GM18499 (cell line): ENCODE measurements around the gene ZNF773.
"Not testable (repeated sequence)": the region's sequence is repeated elsewhere in the genome, so short reads cannot be mapped to it uniquely, and the experiment has no call there.

Experiments
- ATAC-seq: cut with Tn5 transposase; IDR thresholded peaks from one replicate; pipeline ENCODE4 v1.9.1; 2021; ENCODE audit warnings: moderate number of reproducible peaks; ENCODE audit not compliant: insufficient read depth, unreplicated experiment

ZNF773 gene

GRCh38 chr19:57499680-57500395 is at the start of gene ZNF773:
TSS of gene ZNF773 (plus strand) at chr19:57499938. CDS start at chr19:57500081, 143 bp downstream.
- ATAC-seq, result peak; percentile 89

DNA sequence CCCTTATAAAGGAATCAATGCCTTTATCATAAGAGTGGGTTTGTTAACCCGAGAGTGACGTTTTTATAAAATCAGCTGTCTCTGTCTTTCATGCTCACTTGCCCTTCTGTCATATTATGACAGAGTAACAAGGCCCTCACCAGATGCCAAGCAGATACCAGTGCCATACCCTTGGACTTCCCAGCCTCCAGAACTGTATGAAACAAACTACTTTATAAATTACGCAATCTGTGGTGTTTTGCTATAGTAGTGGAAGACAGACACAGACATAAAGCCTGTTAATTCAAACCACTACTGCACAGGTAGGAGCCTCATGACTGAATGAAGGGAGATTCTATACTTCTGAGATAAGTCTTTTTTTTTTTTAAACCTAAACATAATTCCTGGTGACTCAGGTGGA is 47.4 kb upstream of the ZNF773 start:
- ATAC-seq, result no peak

GRCh38 chr19:57465680-57466381 is 33.9 kb upstream of the ZNF773 start:
- no peak for ATAC-seq

DNA sequence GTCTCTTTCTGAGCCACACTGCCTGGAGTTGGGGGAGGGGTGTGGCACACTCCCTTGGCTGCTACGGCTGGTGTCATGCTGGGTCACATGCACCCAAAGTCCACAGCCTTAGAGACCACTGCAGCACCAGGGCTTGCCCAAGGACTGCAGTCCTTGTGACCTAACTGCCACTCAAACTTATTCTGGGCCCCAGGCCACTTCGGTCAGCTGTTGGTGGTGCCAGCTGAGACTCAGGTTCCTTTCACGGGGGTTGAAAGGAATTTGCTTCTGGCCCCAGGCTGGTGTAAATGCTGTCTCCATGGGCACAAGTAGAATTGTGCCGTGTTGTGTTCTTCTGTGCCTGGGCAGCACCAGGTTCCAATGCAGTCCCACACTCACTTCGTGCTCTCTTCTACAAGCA is 33.2 kb upstream of the ZNF773 start:
- ATAC-seq, result no peak

DNA sequence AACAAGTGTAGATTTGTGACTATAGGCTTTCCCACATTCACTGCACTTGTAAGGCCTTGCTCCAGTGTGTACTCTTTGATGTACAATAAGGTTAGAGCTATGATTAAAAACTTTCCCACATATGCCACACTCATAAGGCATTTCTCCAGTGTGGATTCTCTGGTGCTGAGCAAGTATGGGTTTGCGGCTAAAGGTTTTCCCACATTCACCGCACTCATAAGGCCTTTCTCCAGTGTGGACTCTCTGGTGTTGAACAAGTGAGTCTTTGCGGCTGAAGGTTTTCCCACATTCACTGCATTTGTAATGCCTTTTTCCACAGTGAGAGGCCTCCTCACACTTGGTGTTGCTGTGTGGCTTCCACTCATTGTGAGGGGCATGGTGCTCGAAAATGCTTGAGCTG is 26.1 kb upstream of the ZNF773 start:
- no peak for ATAC-seq

DNA sequence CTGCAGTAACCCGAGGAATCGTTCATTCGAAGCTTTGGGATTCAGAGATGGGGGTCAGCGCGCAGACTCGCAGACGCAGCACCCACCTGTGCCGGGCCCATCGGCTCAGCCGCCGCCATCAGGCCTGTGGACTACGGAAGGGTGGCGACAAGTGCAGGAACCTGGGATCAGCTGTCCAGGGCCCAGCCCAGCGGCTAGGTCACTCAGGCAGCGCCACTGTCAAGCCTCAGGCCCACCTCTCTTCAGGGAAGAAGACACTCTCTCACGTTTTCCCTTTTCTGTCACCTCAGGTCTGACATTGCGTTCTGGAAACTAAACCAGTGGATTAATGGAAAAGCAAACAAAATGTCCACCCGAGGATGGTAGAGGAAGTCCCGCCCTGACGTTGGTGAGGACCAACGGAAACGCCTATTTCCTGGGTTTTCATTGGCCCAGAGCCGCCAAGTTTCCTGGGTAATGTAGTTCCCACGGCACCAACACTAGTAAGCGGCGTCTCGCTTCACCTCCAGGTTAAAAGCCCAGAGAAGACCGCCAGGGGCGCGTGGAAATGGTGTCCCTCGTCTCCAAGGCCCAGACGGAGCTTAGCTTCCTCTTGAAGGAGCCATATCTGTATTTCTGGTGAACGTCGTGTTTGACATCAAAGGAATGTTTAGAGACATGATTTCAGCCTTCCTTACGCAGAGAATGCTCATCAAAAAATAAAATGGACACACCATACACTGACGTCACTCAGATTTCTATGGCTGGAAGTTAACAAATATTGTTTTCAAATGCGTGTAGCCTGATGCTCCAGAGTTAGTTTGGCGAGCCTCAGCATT is 22.3 kb upstream of the ZNF773 start, which contains the start of gene ZNF772:
TSS of gene ZNF772 (minus strand) at position 376 of the 818 bp plus-strand sequence. CDS start at position 119, 257 bp downstream.
- peak; percentile 62 for ATAC-seq

GRCh38 chr19:57487477-57488298 is 12.1 kb upstream of the ZNF773 start, which contains the start of gene ZNF419:
TSS of gene ZNF419 (plus strand) at chr19:57487750. CDS start at chr19:57487951, 201 bp downstream.
- not testable (repeated sequence) for ATAC-seq

DNA sequence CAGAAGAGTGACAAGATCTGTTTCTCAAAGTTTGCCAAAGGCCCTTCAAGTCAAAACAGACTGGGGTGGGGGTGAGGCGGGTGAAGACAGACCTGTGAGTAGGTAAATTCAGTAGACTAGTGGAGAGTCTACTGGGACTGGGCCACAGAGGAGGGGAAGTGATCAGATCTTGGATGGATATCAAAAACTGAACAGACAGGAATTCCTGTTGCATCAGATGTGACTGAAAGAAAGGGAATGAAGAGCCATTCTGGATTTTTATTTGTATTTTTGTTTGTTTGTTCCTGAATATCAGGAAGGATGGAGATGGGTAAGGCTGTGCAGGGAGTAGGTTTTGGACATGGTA is 11.5 kb upstream of the ZNF773 start:
- not testable (repeated sequence) for ATAC-seq

GRCh38 chr19:57499332-57499679 is 432 bp upstream of the ZNF773 start:
- ATAC-seq, result not testable (repeated sequence)

- not testable (repeated sequence) for ATAC-seq
Measured at GRCh38 chr19:57500400-57500799, 662 bp downstream of the ZNF773 start.

DNA sequence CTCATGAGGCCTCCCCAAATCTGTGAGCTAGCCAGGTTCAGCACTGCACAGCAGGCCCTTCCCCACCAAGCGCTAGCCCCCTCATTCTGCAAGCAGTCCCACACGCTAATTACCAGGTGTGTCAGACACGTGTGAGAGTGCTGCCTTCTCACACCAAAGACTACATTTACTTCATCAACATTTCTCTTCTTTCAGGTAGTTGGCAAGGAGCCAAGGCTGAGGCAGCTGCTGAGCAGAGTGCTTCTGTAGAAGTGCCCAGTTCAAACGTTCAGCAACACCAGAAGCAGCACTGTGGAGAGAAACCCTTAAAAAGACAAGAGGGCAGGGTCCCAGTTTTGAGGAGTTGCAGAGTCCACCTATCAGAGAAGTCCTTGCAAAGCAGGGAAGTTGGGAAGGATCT is 6.4 kb downstream of the ZNF773 start:
- no peak for ATAC-seq

DNA sequence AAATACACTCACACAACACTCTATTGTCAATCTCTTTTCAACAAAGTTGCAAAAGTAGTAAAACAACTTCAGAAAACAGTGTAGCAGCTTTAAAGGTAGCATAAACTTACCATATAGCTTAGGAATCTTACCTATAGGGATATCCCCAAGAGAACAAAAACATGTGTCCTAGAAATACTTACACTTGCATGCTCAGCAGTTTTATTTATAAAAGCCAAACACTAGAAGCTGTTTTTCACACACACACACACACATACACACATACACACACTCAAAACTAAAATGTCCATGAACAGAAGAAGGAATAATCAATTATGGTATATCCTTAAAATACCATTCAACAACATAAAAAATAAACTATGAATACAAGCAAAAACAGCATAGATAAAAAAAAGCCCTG is 11.7 kb downstream of the ZNF773 start:
- ATAC-seq, result no peak

- no peak for ATAC-seq
Measured at GRCh38 chr19:57512845-57513244, 13.1 kb downstream of the ZNF773 start.

DNA sequence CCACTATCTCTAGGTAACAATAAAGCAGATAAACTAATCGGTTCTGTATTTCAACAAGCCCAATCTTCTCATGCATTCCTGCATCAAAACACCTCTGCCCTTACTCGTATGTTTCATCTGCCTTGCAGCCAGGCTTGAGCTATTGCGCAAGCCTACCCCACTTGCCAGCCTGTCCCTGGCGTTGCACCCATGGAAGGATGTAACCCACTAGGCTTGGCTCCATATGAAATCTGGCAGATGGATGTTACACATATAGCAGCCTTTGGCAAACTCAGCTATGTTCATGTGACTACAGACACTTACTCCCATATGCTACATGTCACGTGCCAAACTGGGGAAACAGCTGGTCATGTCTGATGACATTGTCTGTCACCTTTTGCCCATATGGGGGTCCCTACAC is 15.5 kb downstream of the ZNF773 start:
- no peak for ATAC-seq

DNA sequence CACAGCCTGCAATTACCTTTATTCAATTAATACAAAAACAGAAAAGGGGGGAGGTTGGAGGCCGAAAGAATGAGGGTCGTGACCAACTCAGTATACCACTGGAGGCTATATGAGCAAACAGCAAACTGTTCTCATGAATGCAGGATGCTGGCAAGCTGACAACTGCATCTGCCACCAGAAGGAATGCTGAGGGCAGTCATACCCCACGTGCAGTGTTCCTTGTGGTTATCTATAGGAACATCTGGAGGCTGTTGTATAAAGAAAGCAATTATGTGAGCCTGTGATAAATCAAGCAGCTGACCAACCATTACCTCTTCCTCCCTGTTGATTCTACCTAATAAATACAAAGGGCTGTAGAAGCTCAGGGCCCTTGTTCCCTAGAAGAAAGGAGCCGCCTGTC is 18.3 kb downstream of the ZNF773 start:
- ATAC-seq, result not testable (repeated sequence)

- ATAC-seq, result peak; percentile 88
Measured at GRCh38 chr19:57527136-57527881, 27.6 kb downstream of the ZNF773 start, which contains the start of gene ZNF549. TSS of gene ZNF549 (plus strand) at chr19:57527356. CDS start at chr19:57527574, 218 bp downstream.

DNA sequence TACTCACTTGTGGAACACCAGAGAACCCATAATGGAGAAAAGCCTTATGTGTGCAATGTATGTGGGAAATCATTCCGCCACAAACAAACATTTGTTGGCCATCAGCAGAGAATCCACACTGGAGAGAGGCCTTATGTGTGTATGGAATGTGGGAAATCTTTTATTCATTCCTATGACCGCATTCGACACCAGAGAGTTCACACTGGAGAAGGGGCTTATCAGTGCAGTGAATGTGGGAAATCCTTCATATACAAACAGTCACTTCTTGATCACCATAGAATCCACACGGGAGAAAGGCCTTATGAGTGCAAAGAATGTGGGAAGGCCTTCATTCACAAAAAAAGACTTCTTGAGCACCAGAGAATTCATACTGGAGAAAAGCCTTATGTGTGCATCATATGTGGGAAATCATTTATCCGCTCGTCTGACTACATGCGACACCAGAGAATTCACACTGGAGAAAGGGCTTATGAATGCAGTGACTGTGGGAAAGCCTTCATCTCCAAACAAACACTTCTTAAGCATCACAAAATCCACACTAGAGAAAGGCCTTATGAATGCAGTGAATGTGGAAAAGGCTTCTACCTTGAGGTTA is 38.3 kb downstream of the ZNF773 start:
- ATAC-seq, result no peak

GRCh38 chr19:57546513-57546912 is 46.8 kb downstream of the ZNF773 start:
- ATAC-seq, result no peak

GRCh38 chr19:57552432-57552831 is 52.7 kb downstream of the ZNF773 start:
- ATAC-seq, result no peak
